GM23338 (cell line): ENCODE results near the gene NEDD4. TPM values are rescaled to one million over a fixed set of nuclear protein-coding genes. Genes with fewer than 3 reads are reported as not detected.

ENCODE experiments used
- ATAC-seq: fragments of 200-7000 bp; cut with Tn5 transposase; 3 replicates; pipeline ENCODE4 v1.9.1; 2020
- DNase-seq: peaks from one replicate; pipeline ENCODE4 v3.0.0-alpha.2; 2015; ENCODE audit warnings: low spot score
- H2AFZ ChIP-seq: fragments of 200-600 bp; sonication (generic); 2 replicates; pipeline ENCODE4 v1.8.0; 2016; ENCODE audit warnings: antibody characterized with exemption, mild to moderate bottlenecking, moderate library complexity
- H3F3A ChIP-seq: fragments of 200-600 bp; sonication (generic); replicated peaks from 2 replicates; pipeline ENCODE4 v1.8.0; 2017; ENCODE audit warnings: antibody characterized with exemption, mixed run types, low read depth
- H3K27ac ChIP-seq: fragments of 200-600 bp; sonication (generic); 2 replicates; pipeline ENCODE4 v1.6.1; 2016; ENCODE audit warnings: low read depth
- H3K27me3 ChIP-seq: fragments of 200-600 bp; sonication (generic); 2 replicates; pipeline ENCODE4 v1.8.0; 2016; ENCODE audit warnings: mild to moderate bottlenecking, mixed run types, moderate library complexity; ENCODE audit not compliant: insufficient read depth
- H3K36me3 ChIP-seq: fragments of 200-600 bp; sonication (generic); 2 replicates; pipeline ENCODE4 v1.8.0; 2016; ENCODE audit warnings: mild to moderate bottlenecking; ENCODE audit not compliant: insufficient read depth
- H3K4me1 ChIP-seq: fragments of 200-600 bp; sonication (generic); 2 replicates; pipeline ENCODE4 v1.8.0; 2016; ENCODE audit warnings: mild to moderate bottlenecking, moderate library complexity; ENCODE audit not compliant: insufficient read depth
- H3K4me2 ChIP-seq: fragments of 200-600 bp; sonication (generic); 2 replicates; pipeline ENCODE4 v1.7.1; 2017; ENCODE audit warnings: mixed run types
- H3K4me3 ChIP-seq: fragments of 200-600 bp; sonication (generic); 2 replicates; pipeline ENCODE4 v1.6.1; 2016; ENCODE audit warnings: mixed run types
- H3K79me2 ChIP-seq: fragments of 200-600 bp; sonication (generic); replicated peaks from 2 replicates; pipeline ENCODE4 v1.8.0; 2017; ENCODE audit warnings: mild to moderate bottlenecking; ENCODE audit not compliant: insufficient read depth
- H3K9me2 ChIP-seq: fragments of 200-600 bp; sonication (generic); 2 replicates; pipeline ENCODE4 v1.8.0; 2017; ENCODE audit not compliant: insufficient read depth
- H4K20me1 ChIP-seq: fragments of 200-600 bp; sonication (generic); replicated peaks from 2 replicates; pipeline ENCODE4 v1.8.0; 2017; ENCODE audit warnings: mild to moderate bottlenecking; ENCODE audit not compliant: insufficient read depth
- H3K27ac Mint-ChIP-seq: 2 replicates; pipeline ENCODE4 v1.8.0; 2020; ENCODE audit warnings: inconsistent platforms, mild to moderate bottlenecking, moderate library complexity, mixed read lengths
- H3K27me3 Mint-ChIP-seq: 3 replicates; pipeline ENCODE4 v1.8.0; 2022; ENCODE audit warnings: low read depth, mild to moderate bottlenecking, moderate library complexity, mixed read lengths, inconsistent platforms; ENCODE audit not compliant: insufficient read depth, poor library complexity
- H3K36me3 Mint-ChIP-seq: 3 replicates; pipeline ENCODE4 v1.8.0; 2021; ENCODE audit warnings: low read depth, mild to moderate bottlenecking, inconsistent platforms, moderate library complexity, mixed read lengths
- H3K4me1 Mint-ChIP-seq: 3 replicates; pipeline ENCODE4 v1.8.0; 2020; ENCODE audit warnings: mild to moderate bottlenecking, inconsistent platforms, mixed read lengths
- H3K4me3 Mint-ChIP-seq: 3 replicates; pipeline ENCODE4 v1.8.0; 2021; ENCODE audit warnings: moderate library complexity, mild to moderate bottlenecking, inconsistent platforms, mixed read lengths
- H3K9me3 Mint-ChIP-seq: 3 replicates; pipeline ENCODE4 v1.8.0; 2020; ENCODE audit warnings: moderate library complexity, mild to moderate bottlenecking, inconsistent platforms, mixed read lengths
- CREB1 ChIP-seq: fragments of 250-450 bp; sonication (Bioruptor Pico); IDR thresholded peaks from 2 replicates; pipeline ENCODE4 v1.5.0; 2020; ENCODE audit warnings: low read depth, mild to moderate bottlenecking, moderate library complexity
- CTCF ChIP-seq, 2 experiments: fragments of 200-600 bp in 1 of 2; sonication (generic) in 1 of 2; conservative IDR thresholded peaks; 2 replicates each; pipeline versions ENCODE4 v1.5.1 to v1.6.1; 2016 to 2017; ENCODE audit warnings: antibody characterized with exemption in 2 of 2, low read depth in 2 of 2, mild to moderate bottlenecking in 2 of 2, moderate library complexity in 1 of 2
- EZH2 ChIP-seq: fragments of 200-600 bp; sonication (generic); IDR thresholded peaks from one replicate; pipeline ENCODE4 v1.8.0; 2017; ENCODE audit warnings: antibody characterized with exemption, mild to moderate bottlenecking, low read depth; ENCODE audit not compliant: unreplicated experiment
- EZH2phosphoT487 ChIP-seq: fragments of 200-600 bp; sonication (generic); IDR thresholded peaks from one replicate; pipeline ENCODE4 v1.8.1; 2018; ENCODE audit warnings: antibody characterized with exemption; ENCODE audit not compliant: unreplicated experiment
- JUNB ChIP-seq: IDR thresholded peaks from one replicate; pipeline ENCODE4 v1.6.1; 2016; ENCODE audit warnings: antibody characterized with exemption; ENCODE audit not compliant: unreplicated experiment
- NANOG ChIP-seq: IDR thresholded peaks from 2 replicates; pipeline ENCODE4 v1.6.1; 2016; ENCODE audit warnings: antibody characterized with exemption, borderline replicate concordance
- POLR2AphosphoS5 ChIP-seq: IDR thresholded peaks from 2 replicates; pipeline ENCODE4 v1.6.1; 2016; ENCODE audit warnings: antibody characterized with exemption, low read depth
- REST ChIP-seq: IDR thresholded peaks from one replicate; pipeline ENCODE4 v1.6.1; 2018; ENCODE audit warnings: antibody characterized with exemption; ENCODE audit not compliant: unreplicated experiment
- STAT1 ChIP-seq: IDR thresholded peaks from one replicate; pipeline ENCODE4 v1.6.1; 2016; ENCODE audit warnings: antibody characterized with exemption; ENCODE audit not compliant: unreplicated experiment
- ZNF114 ChIP-seq: fragments of 250-450 bp; sonication (Bioruptor Pico); IDR thresholded peaks from 2 replicates; pipeline ENCODE4 v1.5.0; 2020; ENCODE audit warnings: mild to moderate bottlenecking, moderate library complexity
- ZNF331 ChIP-seq: fragments of 250-450 bp; sonication (Bioruptor Pico); IDR thresholded peaks from 2 replicates; pipeline ENCODE4 v1.5.0; 2020; ENCODE audit warnings: low read depth, mild to moderate bottlenecking, moderate library complexity
- ZNF462 ChIP-seq: fragments of 250-450 bp; sonication (Bioruptor Pico); IDR thresholded peaks from 2 replicates; pipeline ENCODE4 v1.5.0; 2020; ENCODE audit warnings: mild to moderate bottlenecking, moderate library complexity
- polyA plus RNA-seq: library from polyadenylated mRNA; unstranded; fragments of >200 nt; fragmentation: Nextera tagmentation; extraction: Ambion mirVana; gene quantifications from 2 replicates; pipeline ENCODE4 v1.2.1, GENCODE V29; 2016
- total RNA-seq: library from RNA; depleted of rRNA; stranded (reverse); fragments of >200 nt; shearing (Covaris generic); gene quantifications from 2 replicates; pipeline ENCODE4 v1.2.3, GENCODE V29; 2014
- TF ChIP-seq, protein P1 (sequence below): IDR thresholded peaks from 2 replicates; pipeline ENCODE4 v1.6.1; 2016; ENCODE audit warnings: antibody characterized with exemption

The NEDD4 gene
- total and polyA plus RNA-seq, 2 experiments from 2014 or later: 2.1 to 7.2 TPM

GRCh38 chr15:55942332-55942731 is 51.1 kb downstream of the NEDD4 start:
- Histone ChIP-seq H3K4me1 (no peaks in the 10 kb centered on the region), H3F3A (no peaks in the 10 kb centered on the region), H4K20me1 (no peaks in the 10 kb centered on the region), H3K27me3 (no peaks in the 10 kb centered on the region), H3K27ac (no peak overlapping the region), H2AFZ (no peak overlapping the region), H3K4me3 (no peak overlapping the region), H3K36me3 (no peaks in the 10 kb centered on the region), H3K4me2 (no peak overlapping the region), H3K9me2 (no peaks in the 10 kb centered on the region), H3K79me2 (no peaks in the 10 kb centered on the region)
- Mint-ChIP-seq H3K9me3 (peaks cover 12% of the 10 kb centered on the region; the same call in 2 of the 3 replicates), H3K4me1 (no peaks in the 10 kb centered on the region), H3K27me3 (peaks cover 9% of the 10 kb centered on the region), H3K27ac (no peak overlapping the region), H3K4me3 (no peak overlapping the region), H3K36me3 (peaks cover 9% of the 10 kb centered on the region)
- no peak for DNase-seq
- no peak for ATAC-seq
- TF ChIP-seq ZNF114 (CRISPR knock-in tag) (no peak), NANOG (no peak), EZH2 (no peak), ZNF462 (CRISPR knock-in tag) (no peak), REST (no peak), CTCF (conservative IDR thresholded peaks at IDR 0.05; ENCODE audit: low read depth in 2 of 2) (no peak), CREB1 (CRISPR knock-in tag) (no peak), POLR2AphosphoS5 (no peak), ZNF331 (CRISPR knock-in tag) (no peak), STAT1 (no peak), JUNB (no peak), EZH2phosphoT487 (no peak)
- TF ChIP-seq, protein P1, sequence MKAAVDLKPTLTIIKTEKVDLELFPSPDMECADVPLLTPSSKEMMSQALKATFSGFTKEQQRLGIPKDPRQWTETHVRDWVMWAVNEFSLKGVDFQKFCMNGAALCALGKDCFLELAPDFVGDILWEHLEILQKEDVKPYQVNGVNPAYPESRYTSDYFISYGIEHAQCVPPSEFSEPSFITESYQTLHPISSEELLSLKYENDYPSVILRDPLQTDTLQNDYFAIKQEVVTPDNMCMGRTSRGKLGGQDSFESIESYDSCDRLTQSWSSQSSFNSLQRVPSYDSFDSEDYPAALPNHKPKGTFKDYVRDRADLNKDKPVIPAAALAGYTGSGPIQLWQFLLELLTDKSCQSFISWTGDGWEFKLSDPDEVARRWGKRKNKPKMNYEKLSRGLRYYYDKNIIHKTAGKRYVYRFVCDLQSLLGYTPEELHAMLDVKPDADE: no peak
